ENCODE results near the gene SLC41A3.
"Not testable (repeated sequence)": the region's sequence is repeated elsewhere in the genome, so short reads cannot be mapped to it uniquely, and the experiment has no call there.

- TF ChIP-seq, protein P1, sequence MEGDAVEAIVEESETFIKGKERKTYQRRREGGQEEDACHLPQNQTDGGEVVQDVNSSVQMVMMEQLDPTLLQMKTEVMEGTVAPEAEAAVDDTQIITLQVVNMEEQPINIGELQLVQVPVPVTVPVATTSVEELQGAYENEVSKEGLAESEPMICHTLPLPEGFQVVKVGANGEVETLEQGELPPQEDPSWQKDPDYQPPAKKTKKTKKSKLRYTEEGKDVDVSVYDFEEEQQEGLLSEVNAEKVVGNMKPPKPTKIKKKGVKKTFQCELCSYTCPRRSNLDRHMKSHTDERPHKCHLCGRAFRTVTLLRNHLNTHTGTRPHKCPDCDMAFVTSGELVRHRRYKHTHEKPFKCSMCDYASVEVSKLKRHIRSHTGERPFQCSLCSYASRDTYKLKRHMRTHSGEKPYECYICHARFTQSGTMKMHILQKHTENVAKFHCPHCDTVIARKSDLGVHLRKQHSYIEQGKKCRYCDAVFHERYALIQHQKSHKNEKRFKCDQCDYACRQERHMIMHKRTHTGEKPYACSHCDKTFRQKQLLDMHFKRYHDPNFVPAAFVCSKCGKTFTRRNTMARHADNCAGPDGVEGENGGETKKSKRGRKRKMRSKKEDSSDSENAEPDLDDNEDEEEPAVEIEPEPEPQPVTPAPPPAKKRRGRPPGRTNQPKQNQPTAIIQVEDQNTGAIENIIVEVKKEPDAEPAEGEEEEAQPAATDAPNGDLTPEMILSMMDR (IDR thresholded peaks at IDR 0.05; ENCODE audit: low read length) = not testable (repeated sequence)
- not testable (repeated sequence) for TF ChIP-seq EZH2 (IDR thresholded peaks at IDR 0.05; ENCODE audit: borderline replicate concordance, low read length)
These were observed 8.2 kb upstream of the SLC41A3 start for GRCh38 chr3:126092128-126092527.
